Gastrocnemius medialis (tissue), 4 donors: Measurements from ENCODE around the gene PPP1R2. TPM values are rescaled to one million over a fixed set of nuclear protein-coding genes. Genes with fewer than 3 reads are reported as not detected.
"Not testable (repeated sequence)": the region's sequence is repeated elsewhere in the genome, so short reads cannot be mapped to it uniquely, and the experiment has no call there.

Experiments
- ATAC-seq, 2 donors: fragments of 150-250 bp; one replicate each; pipeline ENCODE4 v1.9.1; 2016
- DNase-seq, 2 donors: peaks; one replicate each; pipeline ENCODE4 v3.0.0-alpha.2; 2019
- H3K27ac ChIP-seq, 4 donors: fragments of 200-600 bp; sonication (generic); 1 replicate in 1 of 4; 2 replicates in 3 of 4; pipeline ENCODE4 v1.5.1; 2016 to 2018; ENCODE audit warnings: mild to moderate bottlenecking in 2 of 4, moderate library complexity in 1 of 4
- H3K27me3 ChIP-seq, 3 donors: fragments of 200-600 bp; sonication (generic) in 2 of 3; 1 replicate in 1 of 3; 2 replicates in 2 of 3; pipeline versions ENCODE4 v1.5.1 to v1.6.0; 2016 to 2019; ENCODE audit warnings: mild to moderate bottlenecking in 1 of 3, moderate library complexity in 1 of 3
- H3K36me3 ChIP-seq, 2 donors: fragments of 200-600 bp; sonication (generic) in 1 of 2; one replicate each; pipeline ENCODE4 v1.5.1; 2017 to 2018
- H3K4me1 ChIP-seq, 2 donors: fragments of 200-600 bp; sonication (generic) in 1 of 2; one replicate each; pipeline ENCODE4 v1.5.1; 2016 to 2017; ENCODE audit warnings: mild to moderate bottlenecking in 2 of 2
- H3K4me3 ChIP-seq, 4 donors: fragments of 200-600 bp; sonication (generic) in 3 of 4; 1 replicate in 1 of 4; 2 replicates in 3 of 4; pipeline ENCODE4 v1.5.1; 2016 to 2019; ENCODE audit warnings: mild to moderate bottlenecking in 2 of 4
- H3K9me3 ChIP-seq, 3 donors: fragments of 200-600 bp; sonication (generic) in 2 of 3; 1 replicate in 1 of 3; 2 replicates in 2 of 3; pipeline ENCODE4 v1.5.1; 2016 to 2019
- POLR2A ChIP-seq, 2 donors: fragments of 450-650 bp; IDR thresholded peaks; one replicate each; pipeline ENCODE4 v1.6.1; 2017; ENCODE audit warnings: antibody characterized with exemption in 2 of 2, mild to moderate bottlenecking in 2 of 2, moderate library complexity in 2 of 2
- in situ Hi-C, 4 donors: fragments of 200-750 bp; cut with MboI; loops; one replicate each; pipeline versions ENCODE4 v1.15.0 to v1.8.0; 2017; ENCODE audit warnings: low sequenced_read_pairs in 4 of 4
- intact Hi-C: fragments of 100-400 bp; cut with DNase I; formaldehyde crosslinking; loops from one replicate; pipeline ENCODE4 v1.15.1; 2023; ENCODE audit warnings: low total_unique reads
- total RNA-seq, 4 donors: library from RNA; depleted of rRNA; stranded (reverse); fragments of >200 nt; gene quantifications; one replicate each; pipeline versions ENCODE4 v1.1.0 to v1.2.3, GENCODE V29; 2016
- TF ChIP-seq, protein P1 (sequence below), 5 experiments: fragments of 450-650 bp in 3 of 5; fragments of 200-600 bp in 2 of 5; sonication (generic) in 2 of 5; IDR thresholded peaks in 4 of 5; conservative IDR thresholded peaks in 1 of 5; 1 replicate in 4 of 5; 2 replicates in 1 of 5; pipeline ENCODE4 v1.5.1; 2016 to 2019; ENCODE audit warnings: antibody characterized with exemption in 5 of 5, mild to moderate bottlenecking in 3 of 5, moderate library complexity in 3 of 5

PPP1R2 gene
- total RNA-seq, 4 donors from 2014 or later: 80.6 to 133 (median 108) TPM

DNA sequence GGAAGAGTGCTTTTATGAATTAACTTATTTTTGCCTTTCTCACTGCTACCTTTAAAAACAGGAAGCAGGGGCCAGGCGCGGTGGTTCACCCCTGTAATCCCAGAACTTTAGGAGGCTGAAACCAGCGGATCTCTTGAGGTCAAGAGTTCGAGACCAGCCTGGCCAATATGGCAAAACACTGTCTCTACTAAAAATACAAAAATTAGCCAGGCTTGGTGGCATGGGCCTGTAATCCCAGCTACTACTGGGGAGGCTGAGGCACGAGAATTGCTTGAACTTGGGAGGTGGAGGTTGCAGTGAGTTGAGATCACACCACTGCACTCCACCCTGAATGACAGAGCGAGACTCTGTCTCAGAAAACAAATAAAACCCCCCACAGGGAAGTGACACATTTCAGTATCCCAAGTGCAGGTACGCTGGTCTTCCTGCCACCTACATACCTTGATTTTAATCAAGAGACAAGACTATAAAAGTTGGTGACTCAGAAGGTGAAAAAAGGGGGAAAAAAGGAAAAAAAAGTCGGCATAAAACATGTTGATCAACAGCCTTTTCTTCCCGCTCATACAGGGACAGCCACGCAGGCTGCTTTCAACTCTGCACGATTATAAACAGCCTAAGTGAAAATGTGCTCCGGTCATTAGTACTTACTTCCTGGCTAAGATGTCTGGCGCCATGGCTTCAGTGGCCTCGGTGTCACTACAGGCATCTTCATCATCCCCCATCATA is 18.8 kb downstream of the PPP1R2 start:
- ATAC-seq: no peak
- intact Hi-C loops (loop anchor here (5.0 kb wide), 2 partner anchors 82 to 852 kb away; partner anchors contain the start of genes ACAP2 and LSG1), in situ Hi-C loops (loop anchor here (5.0 to 25.0 kb wide), 7 partner anchors 250 to 850 kb away; partner anchors contain the start of genes XXYLT1 (in 3 of the 4), FAM43A (in 1 of the 4) and LSG1 (in 1 of the 4))
- no peak for TF ChIP-seq POLR2A (IDR thresholded peaks at IDR 0.05)
- TF ChIP-seq, protein P1, sequence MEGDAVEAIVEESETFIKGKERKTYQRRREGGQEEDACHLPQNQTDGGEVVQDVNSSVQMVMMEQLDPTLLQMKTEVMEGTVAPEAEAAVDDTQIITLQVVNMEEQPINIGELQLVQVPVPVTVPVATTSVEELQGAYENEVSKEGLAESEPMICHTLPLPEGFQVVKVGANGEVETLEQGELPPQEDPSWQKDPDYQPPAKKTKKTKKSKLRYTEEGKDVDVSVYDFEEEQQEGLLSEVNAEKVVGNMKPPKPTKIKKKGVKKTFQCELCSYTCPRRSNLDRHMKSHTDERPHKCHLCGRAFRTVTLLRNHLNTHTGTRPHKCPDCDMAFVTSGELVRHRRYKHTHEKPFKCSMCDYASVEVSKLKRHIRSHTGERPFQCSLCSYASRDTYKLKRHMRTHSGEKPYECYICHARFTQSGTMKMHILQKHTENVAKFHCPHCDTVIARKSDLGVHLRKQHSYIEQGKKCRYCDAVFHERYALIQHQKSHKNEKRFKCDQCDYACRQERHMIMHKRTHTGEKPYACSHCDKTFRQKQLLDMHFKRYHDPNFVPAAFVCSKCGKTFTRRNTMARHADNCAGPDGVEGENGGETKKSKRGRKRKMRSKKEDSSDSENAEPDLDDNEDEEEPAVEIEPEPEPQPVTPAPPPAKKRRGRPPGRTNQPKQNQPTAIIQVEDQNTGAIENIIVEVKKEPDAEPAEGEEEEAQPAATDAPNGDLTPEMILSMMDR (IDR thresholded peaks at IDR 0.05 in 4 of 5, conservative IDR thresholded peaks at IDR 0.05 in 1 of 5): no peak
- peaks cover 0 to 26% of the 10 kb centered on the region in 2 donors for H3K36me3 ChIP-seq
- peaks cover 5 to 9% of the 10 kb centered on the region in 2 donors for H3K4me1 ChIP-seq
- H3K27ac ChIP-seq: peak overlapping the region in 2 of 4 donors; percentile 36 to 44
- no peak overlapping the region for H3K4me3 ChIP-seq
- no peaks in the 10 kb centered on the region for H3K27me3 ChIP-seq
- no peak for DNase-seq
- H3K9me3 ChIP-seq: no peaks in the 10 kb centered on the region

DNA sequence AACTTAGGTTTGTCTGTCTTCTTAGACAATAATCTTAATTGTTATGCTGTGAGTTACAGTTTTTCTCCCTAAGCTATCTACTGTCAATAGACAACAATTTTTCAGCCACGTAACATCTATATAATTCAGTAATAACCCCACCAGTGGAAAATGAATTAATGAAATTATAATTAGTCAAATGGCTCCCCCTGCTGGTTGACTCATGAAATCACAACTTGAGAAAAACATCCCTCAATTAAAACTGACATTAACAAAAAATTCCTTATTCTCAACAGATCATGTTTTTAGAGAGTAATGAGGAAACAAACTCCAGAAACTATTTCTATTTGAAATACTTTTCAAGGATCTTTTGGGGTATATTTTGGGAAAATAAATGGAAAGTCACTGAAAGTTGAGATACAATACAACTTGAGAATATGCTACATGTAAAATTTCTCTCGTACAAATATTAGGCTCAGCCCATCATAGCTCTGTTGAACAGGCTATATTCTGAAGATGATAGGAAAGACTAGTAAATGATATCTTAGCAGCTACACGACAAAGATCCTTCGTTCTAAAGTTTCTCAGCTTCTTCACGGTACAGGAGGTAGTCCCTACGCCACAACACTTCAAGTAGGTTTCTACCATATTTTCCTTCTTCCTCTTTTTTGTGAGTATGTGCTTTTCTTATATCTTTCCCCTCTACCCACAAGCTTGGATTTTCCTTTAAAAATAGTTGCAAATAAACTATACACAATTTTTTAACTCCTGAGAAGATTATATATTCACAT is 20.7 kb downstream of the PPP1R2 start:
- Histone ChIP-seq H3K27ac (no peak overlapping the region), H3K9me3 (no peaks in the 10 kb centered on the region), H3K27me3 (no peaks in the 10 kb centered on the region), H3K4me1 (peaks cover 0 to 3% of the 10 kb centered on the region in 2 donors), H3K4me3 (no peak overlapping the region), H3K36me3 (peaks cover 3 to 38% of the 10 kb centered on the region in 2 donors)
- TF ChIP-seq, protein P1 (IDR thresholded peaks at IDR 0.05 in 4 of 5, conservative IDR thresholded peaks at IDR 0.05 in 1 of 5): peak; percentile 65 to 76 (median 74)
- TF ChIP-seq POLR2A (IDR thresholded peaks at IDR 0.05): no peak
- DNase-seq (no peak), ATAC-seq (no peak)
- intact Hi-C loops: loop anchor here (1.0 to 5.0 kb wide), 3 partner anchors 80 to 850 kb away; partner anchors contain the start of genes ACAP2, LSG1 and XXYLT1
- in situ Hi-C loops: loop anchor here (5.0 to 25.0 kb wide), 7 partner anchors 248 to 848 kb away; partner anchors contain the start of genes XXYLT1 (in 3 of the 4), FAM43A (in 1 of the 4) and LSG1 (in 1 of the 4)

GRCh38 chr3:195517030-195517429 is 26.1 kb downstream of the PPP1R2 start:
- Histone ChIP-seq H3K36me3 (peaks cover 6 to 53% of the 10 kb centered on the region in 2 donors), H3K27ac (no peak overlapping the region), H3K9me3 (no peaks in the 10 kb centered on the region), H3K4me1 (no peaks in the 10 kb centered on the region), H3K27me3 (no peaks in the 10 kb centered on the region), H3K4me3 (no peak overlapping the region)
- ATAC-seq: no peak
- no peak for TF ChIP-seq POLR2A (IDR thresholded peaks at IDR 0.05)
- TF ChIP-seq, protein P1 (IDR thresholded peaks at IDR 0.05 in 4 of 5, conservative IDR thresholded peaks at IDR 0.05 in 1 of 5): no peak
- no peak for DNase-seq
- intact Hi-C loops (no loop called here), in situ Hi-C loops (loop anchor here in 3 of 4 donors (25.0 kb wide), 3 partner anchors 255 to 830 kb away; partner anchors contain the start of genes FAM43A (in 1 of the 3) and XXYLT1 (in 1 of the 3))

DNA sequence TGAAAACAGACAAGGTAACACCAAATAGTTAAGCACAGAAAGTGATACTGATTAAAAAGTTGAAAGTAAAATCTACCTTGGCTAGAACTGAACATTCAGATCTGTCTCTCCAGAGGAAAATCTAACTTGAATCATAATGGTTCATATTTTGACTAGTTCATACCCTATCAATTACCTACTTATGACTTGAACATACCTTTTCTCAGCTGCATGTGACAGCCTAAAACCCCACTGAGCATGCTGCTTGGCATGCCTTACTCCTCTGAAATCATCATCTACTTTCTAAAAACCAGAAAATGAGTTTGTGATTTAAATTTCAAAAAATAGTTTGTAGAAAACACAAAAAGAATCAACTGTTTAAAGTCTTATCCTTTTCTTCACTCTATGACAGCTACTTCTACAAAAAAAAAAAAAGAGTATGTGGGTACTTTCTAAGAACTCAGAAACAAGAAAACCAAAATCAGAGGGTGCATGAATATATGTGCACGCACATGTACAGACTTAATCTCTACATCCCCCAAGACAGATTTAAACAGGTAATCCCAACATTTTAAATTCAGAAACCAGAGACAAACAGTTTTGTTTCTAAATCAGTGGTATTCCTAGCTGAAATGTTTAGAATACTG is 28.4 kb downstream of the PPP1R2 start:
- intact Hi-C loops, DNase-seq, H3K9me3 ChIP-seq, H3K27me3 ChIP-seq, ATAC-seq, H3K27ac ChIP-seq, H3K4me1 ChIP-seq, H3K4me3 ChIP-seq: not testable (repeated sequence)
- in situ Hi-C loops: loop anchor here in 3 of 4 donors (25.0 kb wide), 3 partner anchors 252 to 827 kb away; partner anchors contain the start of genes FAM43A (in 1 of the 3) and XXYLT1 (in 1 of the 3)
- H3K36me3 ChIP-seq: peaks cover 6 to 49% of the 10 kb centered on the region in 2 donors
